Peyer's patch (tissue), 4 donors: ENCODE measurements around the gene GTF3C5.

Source experiments
- POLR2A ChIP-seq, 2 donors: fragments of 450-650 bp; IDR thresholded peaks; one replicate each; pipeline ENCODE4 v1.5.1; 2017; ENCODE audit warnings: antibody characterized with exemption in 2 of 2, mild to moderate bottlenecking in 2 of 2, moderate library complexity in 2 of 2
- TF ChIP-seq, protein P1 (sequence below), 6 experiments: fragments of 450-650 bp in 4 of 6; fragments of 200-600 bp in 2 of 6; sonication (generic) in 1 of 6; IDR thresholded peaks; one replicate each; pipeline ENCODE4 v1.5.1; 2017 to 2019; ENCODE audit warnings: antibody characterized with exemption in 6 of 6, mild to moderate bottlenecking in 3 of 6, moderate library complexity in 1 of 6

DNA sequence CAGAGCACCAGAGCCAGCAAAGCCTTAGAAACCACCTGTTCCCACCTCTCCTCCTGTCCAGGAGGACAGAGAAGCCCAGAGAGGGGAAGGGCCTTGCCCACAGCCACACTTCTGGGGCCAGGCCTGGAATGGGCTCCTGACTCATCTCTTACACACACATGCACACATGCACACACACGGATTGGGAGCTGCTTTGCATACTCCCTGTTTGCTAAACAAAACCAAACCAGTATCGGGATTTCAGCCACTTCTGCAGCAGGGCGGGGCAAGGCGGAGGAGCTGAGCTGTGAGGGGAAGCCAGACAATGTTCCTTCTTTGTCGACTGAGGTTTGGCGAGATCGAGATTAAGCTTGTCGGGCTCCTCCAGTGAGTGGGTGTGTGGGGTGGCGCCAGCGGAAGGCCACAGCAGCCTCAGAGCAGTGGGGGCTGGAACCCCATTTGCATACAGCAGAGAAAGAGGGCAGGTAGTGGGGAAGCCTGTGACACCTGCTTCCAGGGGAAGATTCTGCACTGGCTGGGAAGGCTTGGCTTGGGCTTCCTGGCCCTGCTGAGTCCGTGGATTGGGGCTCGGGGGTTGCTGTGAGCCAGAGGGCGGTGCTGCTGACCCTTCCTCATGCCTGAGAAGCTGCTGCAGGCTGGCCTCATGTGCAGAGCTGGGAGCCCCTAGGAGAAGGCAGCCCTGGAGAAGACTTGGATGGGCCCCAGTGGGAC is 36.2 kb upstream of the GTF3C5 start:
- TF ChIP-seq, protein P1, sequence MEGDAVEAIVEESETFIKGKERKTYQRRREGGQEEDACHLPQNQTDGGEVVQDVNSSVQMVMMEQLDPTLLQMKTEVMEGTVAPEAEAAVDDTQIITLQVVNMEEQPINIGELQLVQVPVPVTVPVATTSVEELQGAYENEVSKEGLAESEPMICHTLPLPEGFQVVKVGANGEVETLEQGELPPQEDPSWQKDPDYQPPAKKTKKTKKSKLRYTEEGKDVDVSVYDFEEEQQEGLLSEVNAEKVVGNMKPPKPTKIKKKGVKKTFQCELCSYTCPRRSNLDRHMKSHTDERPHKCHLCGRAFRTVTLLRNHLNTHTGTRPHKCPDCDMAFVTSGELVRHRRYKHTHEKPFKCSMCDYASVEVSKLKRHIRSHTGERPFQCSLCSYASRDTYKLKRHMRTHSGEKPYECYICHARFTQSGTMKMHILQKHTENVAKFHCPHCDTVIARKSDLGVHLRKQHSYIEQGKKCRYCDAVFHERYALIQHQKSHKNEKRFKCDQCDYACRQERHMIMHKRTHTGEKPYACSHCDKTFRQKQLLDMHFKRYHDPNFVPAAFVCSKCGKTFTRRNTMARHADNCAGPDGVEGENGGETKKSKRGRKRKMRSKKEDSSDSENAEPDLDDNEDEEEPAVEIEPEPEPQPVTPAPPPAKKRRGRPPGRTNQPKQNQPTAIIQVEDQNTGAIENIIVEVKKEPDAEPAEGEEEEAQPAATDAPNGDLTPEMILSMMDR (IDR thresholded peaks at IDR 0.05), result no peak
- TF ChIP-seq POLR2A (IDR thresholded peaks at IDR 0.05), result no peak
